Activated CD4-positive, alpha-beta memory T cell treated with anti-CD3 and anti-CD28 coated beads for 36 hours (primary cell): Measurements from ENCODE around the gene FXYD6. TPM values are rescaled to one million over a fixed set of nuclear protein-coding genes. Genes with fewer than 3 reads are reported as not detected.

Experiments
- CTCF ChIA-PET: fragments of 350-600 bp; sonication (Branson Sonifier 250); formaldehyde crosslinking; loops from one replicate; lab custom pipeline; 2021; ENCODE audit warnings: antibody characterized with exemption, inconsistent platforms; lab: Charles Lee
- POLR2A ChIA-PET: fragments of 350-600 bp; sonication (Branson Sonifier 250); formaldehyde crosslinking; loops from one replicate; lab custom pipeline; 2021; ENCODE audit warnings: antibody characterized with exemption; lab: Charles Lee
- DNase-seq: peaks from one replicate; pipeline ENCODE4 v3.0.0-alpha.2; 2020
- H3K27ac Mint-ChIP-seq: one replicate; pipeline ENCODE4 v1.8.0; 2021; ENCODE audit warnings: mixed read lengths
- H3K27me3 Mint-ChIP-seq: one replicate; pipeline ENCODE4 v1.8.0; 2021; ENCODE audit warnings: mixed read lengths
- H3K36me3 Mint-ChIP-seq: one replicate; pipeline ENCODE4 v1.8.0; 2021; ENCODE audit warnings: mixed read lengths
- H3K4me1 Mint-ChIP-seq: one replicate; pipeline ENCODE4 v1.8.0; 2021; ENCODE audit warnings: low read depth, mixed read lengths
- H3K4me3 Mint-ChIP-seq: one replicate; pipeline ENCODE4 v1.8.0; 2021; ENCODE audit warnings: mild to moderate bottlenecking, mixed read lengths
- H3K9me3 Mint-ChIP-seq: one replicate; pipeline ENCODE4 v1.8.0; 2021; ENCODE audit warnings: mixed read lengths
- intact Hi-C: fragments of 100-400 bp; cut with micrococcal nuclease; formaldehyde crosslinking; loops from one replicate; pipeline ENCODE4 v1.15.1; 2023
- total RNA-seq, 2 experiments: library from RNA; stranded (reverse); gene quantifications; one replicate each; pipeline ENCODE4 v1.2.3, GENCODE V29; 2021

The FXYD6 gene
- total RNA-seq, 2 experiments from 2014 or later = 0.26 to 0.61 TPM

DNA sequence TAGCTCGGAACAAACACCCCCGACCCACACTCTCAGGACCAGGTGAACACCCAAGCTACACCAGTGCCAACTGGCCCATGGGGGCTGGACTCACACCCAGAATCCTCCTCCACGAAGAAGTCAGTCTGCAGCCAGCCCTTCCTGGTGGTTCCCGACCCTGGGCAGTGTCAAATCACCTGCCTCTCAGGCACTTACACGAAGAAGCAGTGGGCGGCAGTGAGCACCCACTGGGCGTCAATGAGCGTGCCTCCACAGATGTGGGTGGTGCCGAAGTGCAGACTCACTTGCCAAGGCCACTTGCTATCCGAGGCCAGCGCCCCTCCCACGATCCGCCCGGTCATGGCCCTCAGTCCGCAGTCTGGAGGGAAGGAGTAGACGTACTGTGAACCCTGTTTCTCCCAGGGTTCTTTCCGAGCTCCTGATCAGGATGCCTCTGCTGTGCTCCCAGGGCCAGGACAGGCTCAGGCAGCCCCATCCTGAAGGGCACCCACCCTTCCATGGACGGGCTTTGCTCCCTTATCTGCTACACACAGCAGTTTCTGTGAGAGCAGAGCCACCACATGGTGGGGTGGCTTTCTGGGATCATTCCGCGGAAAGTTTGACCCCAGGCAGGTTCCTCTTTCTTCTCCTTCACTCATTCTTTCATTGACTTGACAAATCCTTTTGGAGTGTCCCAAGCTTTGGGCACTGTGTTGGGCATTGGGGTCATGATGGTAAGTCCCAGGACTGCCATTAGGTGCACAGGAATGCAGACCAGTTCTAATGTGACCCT, 33.3 kb upstream of the FXYD6 start:
- POLR2A ChIA-PET = no interaction called here
- Mint-ChIP-seq H3K9me3 (no peaks in the 10 kb centered on the region), H3K4me1 (peaks cover 13% of the 10 kb centered on the region), H3K36me3 (no peaks in the 10 kb centered on the region), H3K27ac (no peak overlapping the region), H3K27me3 (no peaks in the 10 kb centered on the region), H3K4me3 (no peak overlapping the region)
- no peak for DNase-seq
- CTCF ChIA-PET = interaction anchor here (1.3 to 2.4 kb wide), 3 partner anchors 36 to 143 kb away, joined by 5 to 9 read pairs (median 6); no protein-coding TSS in a partner anchor
- intact Hi-C loops = loop anchor here (2.0 to 5.0 kb wide), 2 partner anchors 37 to 87 kb away; partner anchors contain the start of gene FXYD2

DNA sequence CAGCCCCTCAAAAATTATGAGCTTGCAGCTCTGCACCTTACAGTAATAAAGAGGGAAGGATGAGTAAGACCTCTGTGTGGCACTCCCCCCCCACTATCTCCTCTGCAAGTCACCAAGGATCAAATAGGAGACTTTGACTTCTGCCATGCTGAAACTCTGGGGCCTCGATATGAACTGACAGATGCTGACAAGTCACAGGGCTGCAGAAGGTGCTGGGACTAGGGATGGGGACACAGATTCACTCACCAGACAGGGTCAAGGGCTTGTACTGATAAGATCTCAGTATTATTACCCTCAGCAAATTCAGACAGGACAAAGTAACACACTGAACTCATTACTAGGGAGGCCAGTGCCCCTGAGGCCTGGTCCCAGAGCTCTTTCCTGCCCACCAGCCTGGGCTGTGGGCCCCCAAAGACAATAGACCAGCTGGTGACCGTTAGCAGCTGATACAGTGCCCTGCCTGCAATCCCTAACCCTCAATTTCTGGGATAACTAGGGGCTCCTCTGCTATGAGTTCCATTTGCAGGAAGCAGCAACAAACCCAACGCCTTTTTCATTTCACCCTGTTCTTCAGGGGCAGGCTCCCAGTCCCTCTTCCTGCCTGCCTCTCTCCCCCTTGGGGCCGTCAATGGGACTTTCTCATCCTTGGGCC, 32.6 kb upstream of the FXYD6 start:
- intact Hi-C loops = loop anchor here (2.0 to 5.0 kb wide), 2 partner anchors 38 to 87 kb away; partner anchors contain the start of gene FXYD2
- H3K4me1 Mint-ChIP-seq = peaks cover 13% of the 10 kb centered on the region
- H3K9me3 Mint-ChIP-seq = no peaks in the 10 kb centered on the region
- no peaks in the 10 kb centered on the region for H3K27me3 Mint-ChIP-seq
- H3K27ac Mint-ChIP-seq = no peak overlapping the region
- POLR2A ChIA-PET = no interaction called here
- no peaks in the 10 kb centered on the region for H3K36me3 Mint-ChIP-seq
- no peak for DNase-seq
- CTCF ChIA-PET = interaction anchor here (1.3 to 1.6 kb wide), 2 partner anchors 37 to 144 kb away, joined by 5 to 6 read pairs; no protein-coding TSS in a partner anchor
- no peak overlapping the region for H3K4me3 Mint-ChIP-seq

DNA sequence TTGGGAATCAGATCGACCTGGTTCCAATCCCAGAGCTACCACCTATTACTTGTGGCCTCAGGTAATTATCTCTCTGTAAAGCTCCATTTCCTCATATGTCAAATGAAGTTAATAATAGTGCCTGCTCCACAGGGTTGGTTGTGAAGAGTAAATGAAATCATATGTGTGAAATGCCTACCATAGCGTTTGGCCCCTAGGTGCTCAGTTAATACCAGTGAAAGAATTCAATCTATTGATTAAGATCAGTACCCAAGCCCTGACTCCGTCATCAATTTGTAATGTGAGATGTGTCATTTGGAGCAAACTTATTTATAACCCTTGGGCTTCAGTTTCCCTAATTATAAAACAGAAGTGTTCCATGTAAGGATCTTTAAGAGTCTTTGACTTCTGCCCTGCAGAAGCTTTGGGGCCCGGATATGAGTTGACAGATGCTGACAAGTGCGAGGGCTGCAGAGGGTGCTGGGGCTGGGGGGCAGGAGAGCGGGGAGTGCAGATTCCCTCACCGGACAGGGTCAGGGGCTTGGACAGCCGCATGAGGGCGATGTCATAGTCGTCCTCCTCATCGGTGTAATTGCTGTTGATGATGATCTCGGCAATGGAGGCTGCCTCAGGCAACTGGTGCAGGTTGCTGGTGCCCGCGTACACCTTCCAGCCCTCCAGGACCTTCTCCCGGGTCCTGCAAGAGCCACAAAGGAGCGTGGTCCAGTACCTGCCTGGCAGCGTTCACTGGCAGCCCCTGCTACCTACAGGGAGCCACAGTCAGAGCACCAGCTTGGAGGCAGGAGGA, 31.8 kb upstream of the FXYD6 start:
- H3K4me3 Mint-ChIP-seq = peak overlapping the region; percentile 45
- H3K27ac Mint-ChIP-seq = no peak overlapping the region
- ChIA-PET CTCF (interaction anchor here (0.5 to 2.2 kb wide), 7 partner anchors 37 to 145 kb away, joined by 3 to 13 read pairs (median 3); no protein-coding TSS in a partner anchor), POLR2A (interaction anchor here (1.0 kb wide), 1 partner anchor 42 kb away, joined by 3 read pairs; no protein-coding TSS in a partner anchor)
- DNase-seq = peak; percentile 5
- intact Hi-C loops = loop anchor here (2.0 to 5.0 kb wide), 2 partner anchors 38 to 86 kb away; partner anchors contain the start of gene FXYD2
- no peaks in the 10 kb centered on the region for H3K9me3 Mint-ChIP-seq
- H3K27me3 Mint-ChIP-seq = no peaks in the 10 kb centered on the region
- H3K36me3 Mint-ChIP-seq = no peaks in the 10 kb centered on the region
- H3K4me1 Mint-ChIP-seq = peaks cover 13% of the 10 kb centered on the region

DNA sequence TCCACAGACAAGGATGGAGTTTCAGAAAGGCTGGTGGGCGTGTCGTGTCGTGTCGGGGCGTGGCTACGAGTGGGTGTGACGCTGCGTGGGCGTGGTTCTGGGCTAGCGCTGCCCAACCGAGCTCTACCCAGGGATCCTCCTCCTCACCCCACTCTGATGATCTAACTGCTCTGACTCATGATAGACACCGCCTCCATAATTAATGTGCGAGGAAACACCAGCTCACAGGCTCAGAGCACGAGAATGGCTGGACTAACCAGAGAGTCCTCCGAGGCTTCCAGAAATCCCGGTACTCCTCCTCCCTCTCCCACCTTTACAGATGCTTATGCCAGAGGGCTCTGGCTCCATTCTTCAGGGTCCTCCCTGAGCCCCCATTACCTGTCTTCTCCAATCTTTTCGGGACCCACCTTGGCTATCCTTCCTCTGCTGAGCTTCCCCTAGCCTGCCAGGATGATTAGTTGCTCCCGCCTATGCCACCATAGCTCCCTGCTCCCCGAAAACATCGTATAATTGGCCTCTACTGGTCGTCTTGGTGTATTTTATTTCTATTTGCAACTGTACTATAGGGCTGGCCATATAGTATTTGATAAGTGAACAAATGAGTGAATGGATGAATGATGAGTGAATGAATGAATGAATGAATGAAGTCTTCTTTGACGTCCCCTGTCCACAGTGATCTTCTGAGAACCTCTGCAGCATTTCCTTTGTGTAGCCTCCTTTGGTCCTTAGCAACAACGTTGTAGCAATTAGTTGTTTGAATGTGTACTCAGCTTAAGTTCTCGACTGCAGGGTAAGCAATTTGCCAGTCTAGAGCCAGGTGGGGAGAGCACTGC, 31.0 kb upstream of the FXYD6 start:
- intact Hi-C loops = loop anchor here (2.0 to 5.0 kb wide), 2 partner anchors 39 to 85 kb away; partner anchors contain the start of gene FXYD2
- ChIA-PET CTCF (interaction anchor here (0.5 to 2.2 kb wide), 9 partner anchors 38 to 888 kb away, joined by 3 to 13 read pairs (median 3); no protein-coding TSS in a partner anchor), POLR2A (interaction anchor here (0.9 to 1.0 kb wide), 2 partner anchors 43 to 90 kb away, joined by 3 read pairs; no protein-coding TSS in a partner anchor)
- H3K27me3 Mint-ChIP-seq = no peaks in the 10 kb centered on the region
- H3K4me1 Mint-ChIP-seq = peaks cover 13% of the 10 kb centered on the region
- H3K4me3 Mint-ChIP-seq = peak overlapping the region; percentile 45
- peak; percentile 87 for DNase-seq
- no peaks in the 10 kb centered on the region for H3K9me3 Mint-ChIP-seq
- H3K36me3 Mint-ChIP-seq = no peaks in the 10 kb centered on the region
- H3K27ac Mint-ChIP-seq = peak overlapping the region; percentile 8

DNA sequence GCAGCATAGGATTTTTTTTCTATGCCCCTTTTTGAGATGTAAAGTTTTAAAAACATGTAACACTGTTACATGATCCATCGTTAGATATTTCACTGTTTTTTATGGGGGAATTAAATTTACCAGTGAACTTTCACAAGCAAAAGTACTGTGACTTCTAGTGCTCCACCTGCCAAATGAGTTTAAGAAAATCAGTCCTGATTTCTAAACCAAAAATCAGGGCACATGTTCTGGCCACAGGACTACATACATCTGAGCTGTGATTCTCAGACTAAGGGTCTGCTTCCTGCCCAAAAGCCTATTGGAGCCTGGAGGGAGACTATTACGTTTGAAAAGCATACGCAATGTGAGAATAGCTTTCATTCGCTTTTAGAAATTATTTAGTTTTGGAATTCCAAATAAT, 30.3 kb upstream of the FXYD6 start:
- Mint-ChIP-seq H3K4me3 (no peak overlapping the region), H3K27ac (no peak overlapping the region), H3K27me3 (no peaks in the 10 kb centered on the region), H3K4me1 (peaks cover 13% of the 10 kb centered on the region), H3K9me3 (no peaks in the 10 kb centered on the region), H3K36me3 (no peaks in the 10 kb centered on the region)
- ChIA-PET POLR2A (interaction anchor here (0.9 kb wide), 1 partner anchor 89 kb away, joined by 3 read pairs; no protein-coding TSS in a partner anchor), CTCF (interaction anchor here (1.2 to 2.2 kb wide), 3 partner anchors 40 to 146 kb away, joined by 3 to 13 read pairs (median 10); no protein-coding TSS in a partner anchor)
- DNase-seq = no peak
- intact Hi-C loops = loop anchor here (5.0 kb wide), 1 partner anchor 84 kb away; the partner anchor contains the start of gene FXYD2

DNA sequence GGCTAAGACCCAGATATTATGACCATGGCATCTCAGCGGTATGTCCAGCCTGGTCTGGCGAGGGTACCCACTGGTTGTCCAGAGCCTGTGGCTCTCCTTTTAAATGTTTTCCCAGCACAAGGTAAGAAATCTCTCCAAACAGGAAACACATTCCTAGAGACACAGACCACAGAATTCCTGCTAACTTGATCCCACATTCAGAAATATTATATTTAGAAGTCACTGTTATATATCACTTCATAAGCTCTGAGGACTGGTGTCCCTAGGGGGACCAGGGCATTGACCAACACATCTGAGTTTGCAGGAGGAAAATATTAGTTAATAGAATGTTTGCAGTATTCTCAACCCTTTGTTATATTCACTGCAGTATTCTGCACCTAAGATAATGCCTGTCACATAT, 29.7 kb upstream of the FXYD6 start:
- no peaks in the 10 kb centered on the region for H3K27me3 Mint-ChIP-seq
- POLR2A ChIA-PET = no interaction called here

DNA sequence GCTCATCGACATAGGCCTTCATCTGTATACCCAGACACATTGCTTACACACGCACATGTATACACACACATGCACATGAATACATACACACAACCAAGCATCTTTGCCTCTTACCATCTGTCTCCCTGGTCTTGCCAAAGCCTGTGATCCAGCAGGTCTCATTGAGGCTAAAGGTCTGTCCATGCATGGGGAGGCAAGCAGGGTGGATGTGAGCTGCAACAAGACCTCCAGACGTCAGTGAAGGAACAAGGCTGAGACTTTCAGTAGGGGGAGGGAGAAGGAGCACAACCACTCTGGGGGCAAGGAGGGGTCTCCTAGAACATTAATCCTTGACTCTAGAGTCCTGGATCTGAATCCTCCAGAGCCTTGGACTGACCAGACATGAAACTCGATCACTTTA, 29.1 kb upstream of the FXYD6 start:
- intact Hi-C loops = loop anchor here (5.0 kb wide), 1 partner anchor 83 kb away; the partner anchor contains the start of gene FXYD2
- H3K27ac Mint-ChIP-seq = no peak overlapping the region
- POLR2A ChIA-PET = no interaction called here
- H3K27me3 Mint-ChIP-seq = no peaks in the 10 kb centered on the region
- H3K4me1 Mint-ChIP-seq = peaks cover 13% of the 10 kb centered on the region
- H3K36me3 Mint-ChIP-seq = no peaks in the 10 kb centered on the region
- peak; percentile 6 for DNase-seq
- CTCF ChIA-PET = interaction anchor here (0.6 to 1.9 kb wide), 5 partner anchors 41 to 147 kb away, joined by 3 to 10 read pairs (median 6); no protein-coding TSS in a partner anchor
- H3K4me3 Mint-ChIP-seq = no peak overlapping the region
- no peaks in the 10 kb centered on the region for H3K9me3 Mint-ChIP-seq

More for the DNA sequence above, 29.7 kb upstream of the FXYD6 start:
- H3K36me3 Mint-ChIP-seq = no peaks in the 10 kb centered on the region
- no peak overlapping the region for H3K27ac Mint-ChIP-seq
- H3K9me3 Mint-ChIP-seq = no peaks in the 10 kb centered on the region
- H3K4me3 Mint-ChIP-seq = no peak overlapping the region
- H3K4me1 Mint-ChIP-seq = peaks cover 13% of the 10 kb centered on the region
- CTCF ChIA-PET = interaction anchor here (1.9 to 2.2 kb wide), 2 partner anchors 41 to 147 kb away, joined by 10 to 13 read pairs; no protein-coding TSS in a partner anchor
- intact Hi-C loops = loop anchor here (5.0 kb wide), 1 partner anchor 84 kb away; the partner anchor contains the start of gene FXYD2
- no peak for DNase-seq

DNA sequence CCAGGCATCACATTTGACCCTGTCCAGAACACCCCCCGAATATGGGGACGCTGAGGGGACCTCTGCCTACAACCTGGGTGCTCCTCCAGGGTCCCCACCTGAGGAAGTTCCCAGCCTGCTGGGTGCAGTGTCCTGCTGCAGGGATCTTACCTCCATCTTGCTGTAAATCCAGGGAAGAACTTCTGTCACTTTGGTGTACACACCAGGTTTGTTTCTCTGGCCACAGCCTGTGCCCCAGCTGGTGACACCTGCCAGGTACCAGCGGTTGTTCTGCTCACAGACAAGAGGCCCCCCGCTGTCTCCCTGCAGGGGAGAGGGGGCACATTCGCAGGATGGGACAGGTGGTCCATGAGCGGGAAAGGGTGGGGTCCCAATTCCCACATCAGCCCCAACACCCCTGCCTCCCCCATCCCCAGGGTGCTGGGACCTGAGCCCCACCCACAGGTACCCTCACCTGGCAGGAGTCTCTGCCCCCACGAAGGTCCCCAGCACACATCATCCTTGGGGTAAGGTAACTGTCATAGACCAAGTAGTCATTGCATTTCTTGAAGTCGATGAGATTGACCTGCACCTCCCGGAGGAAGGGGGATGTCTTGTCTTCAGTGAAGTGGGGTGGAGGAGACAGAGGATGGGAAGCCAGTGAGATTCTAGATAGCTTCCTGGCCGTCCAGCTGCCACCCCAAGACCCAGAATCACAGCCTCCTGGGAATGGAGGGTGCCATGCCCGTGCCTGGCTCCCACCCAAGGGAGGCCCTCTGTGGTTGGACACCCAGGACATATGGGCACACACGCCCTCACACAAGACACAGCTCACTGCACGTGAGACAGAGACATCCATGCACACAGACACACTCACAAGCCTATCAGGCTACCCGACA, 27.3 kb upstream of the FXYD6 start:
- no peak overlapping the region for H3K4me3 Mint-ChIP-seq
- H3K9me3 Mint-ChIP-seq = no peaks in the 10 kb centered on the region
- intact Hi-C loops = loop anchor here (1.0 kb wide), 1 partner anchor 59 kb away; no protein-coding TSS in a partner anchor
- H3K27ac Mint-ChIP-seq = no peak overlapping the region
- H3K27me3 Mint-ChIP-seq = no peaks in the 10 kb centered on the region
- ChIA-PET CTCF (interaction anchor here (0.7 to 1.9 kb wide), 5 partner anchors 42 to 149 kb away, joined by 3 to 10 read pairs (median 6); no protein-coding TSS in a partner anchor), POLR2A (no interaction called here)
- no peak for DNase-seq
- H3K36me3 Mint-ChIP-seq = no peaks in the 10 kb centered on the region
- H3K4me1 Mint-ChIP-seq = peaks cover 13% of the 10 kb centered on the region

DNA sequence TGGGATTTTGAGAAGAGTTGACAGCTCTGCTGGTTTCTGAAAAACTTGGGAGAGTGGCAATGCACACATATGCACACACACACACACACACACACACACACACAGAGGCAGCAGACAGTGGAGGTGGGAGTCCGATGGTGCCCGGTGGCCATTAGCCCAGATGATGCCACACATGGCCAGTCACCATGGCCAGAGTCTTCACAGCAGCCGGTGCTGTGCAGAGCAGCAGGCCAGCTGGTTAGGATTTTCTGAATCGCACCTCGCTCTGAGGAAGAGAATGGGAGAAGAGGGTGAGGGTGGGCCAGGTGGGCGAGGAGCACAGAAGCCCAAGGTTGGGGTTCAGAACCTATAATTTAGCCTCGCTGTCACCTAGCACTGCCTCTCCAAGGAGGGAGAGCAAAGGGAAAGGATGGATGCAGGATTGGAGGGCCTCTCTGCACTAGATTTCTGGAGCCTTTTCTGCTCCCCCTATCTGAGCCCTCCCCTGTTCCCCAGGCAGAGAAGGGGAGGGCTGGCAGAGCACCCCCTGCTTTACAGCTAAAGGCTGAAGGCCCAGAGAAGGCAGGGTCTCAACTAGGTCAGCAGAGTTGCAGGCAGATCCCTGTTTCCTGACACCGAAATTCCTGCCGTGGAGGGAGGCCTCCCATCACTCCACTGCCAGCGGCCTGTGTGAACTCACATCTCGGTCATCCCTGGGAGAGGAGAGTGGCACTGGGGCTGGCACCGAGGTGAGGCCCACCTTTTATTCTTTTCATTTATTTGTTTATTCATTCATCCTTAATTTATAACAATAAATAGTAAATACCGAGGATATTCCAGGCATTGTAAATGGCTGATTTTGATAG, 25.8 kb upstream of the FXYD6 start:
- no peaks in the 10 kb centered on the region for H3K9me3 Mint-ChIP-seq
- H3K27ac Mint-ChIP-seq = no peak overlapping the region
- H3K4me3 Mint-ChIP-seq = no peak overlapping the region
- H3K36me3 Mint-ChIP-seq = no peaks in the 10 kb centered on the region
- DNase-seq = no peak
- POLR2A ChIA-PET = no interaction called here
- CTCF ChIA-PET = interaction anchor here (1.5 to 2.4 kb wide), 2 partner anchors 45 to 151 kb away, joined by 3 to 7 read pairs; no protein-coding TSS in a partner anchor
- peaks cover 3% of the 10 kb centered on the region for H3K4me1 Mint-ChIP-seq
- H3K27me3 Mint-ChIP-seq = no peaks in the 10 kb centered on the region
- intact Hi-C loops = no loop called here
